HEK293 (cell line): ENCODE data around the gene SPA17.

Source experiments
- CTCF ChIA-PET: fragments of 350-600 bp; formaldehyde crosslinking; extraction: SDS; loops from one replicate; lab custom pipeline; 2021; ENCODE audit warnings: antibody characterized with exemption; lab: Yijun Ruan, JAX
- POLR2A ChIA-PET: fragments of 300-600 bp; formaldehyde crosslinking; extraction: SDS; loops from one replicate; lab custom pipeline; 2020; ENCODE audit warnings: antibody characterized with exemption, inconsistent platforms; lab: Yijun Ruan, JAX
- H3K27ac ChIP-seq: fragments of 200-500 bp; sonication (Bioruptor generic); 2 replicates; pipeline ENCODE4 v1.5.1; 2014; ENCODE audit warnings: low read depth, low read length, control low read depth, inconsistent platforms; ENCODE audit errors: extremely low read depth
- H3K36me3 ChIP-seq, 2 experiments: fragments of 200-500 bp in 1 of 2; sonication (Bioruptor generic) in 1 of 2; 1 replicate in 1 of 2; 2 replicates in 1 of 2; pipeline ENCODE4 v1.5.1; 2014 to 2017; ENCODE audit warnings: inconsistent platforms in 2 of 2, low read length in 2 of 2; ENCODE audit not compliant: control insufficient read depth in 2 of 2, insufficient read depth in 1 of 2
- H3K4me1 ChIP-seq: fragments of 200-500 bp; sonication (Bioruptor generic); 2 replicates; pipeline ENCODE4 v1.5.1; 2014; ENCODE audit warnings: mild to moderate bottlenecking, low read length, inconsistent platforms; ENCODE audit not compliant: control insufficient read depth, insufficient read depth
- H3K4me3 ChIP-seq: 2 replicates; pipeline ENCODE4 v1.5.1; 2011; ENCODE audit warnings: low read depth, mild to moderate bottlenecking, control low read depth, low read length, moderate library complexity
- H3K9me3 ChIP-seq: fragments of 200-500 bp; sonication (Bioruptor generic); 2 replicates; pipeline ENCODE4 v1.5.1; 2014; ENCODE audit warnings: low read depth, low read length, inconsistent platforms; ENCODE audit not compliant: control insufficient read depth, insufficient read depth
- MEIS1 ChIP-seq: sonication (generic); formaldehyde crosslinking; IDR thresholded peaks from 2 replicates; pipeline ENCODE4 v1.8.1; 2022; ENCODE audit warnings: missing genetic modification reagents, mild to moderate bottlenecking, borderline replicate concordance
- MZF1 ChIP-seq: fragments of 450-650 bp; formaldehyde crosslinking; IDR thresholded peaks from 2 replicates; pipeline ENCODE4 v1.5.1; 2017; ENCODE audit warnings: missing biosample characterization, missing genetic modification characterization, borderline replicate concordance
- PRDM10 ChIP-seq: fragments of 450-650 bp; formaldehyde crosslinking; IDR thresholded peaks from 2 replicates; pipeline ENCODE4 v1.5.1; 2016; ENCODE audit warnings: missing biosample characterization, missing genetic modification characterization
- REPIN1 ChIP-seq: fragments of 450-650 bp; formaldehyde crosslinking; IDR thresholded peaks from 2 replicates; pipeline ENCODE4 v1.5.1; 2017; ENCODE audit warnings: missing biosample characterization, missing genetic modification characterization, low read depth
- SALL2 ChIP-seq: fragments of 450-650 bp; formaldehyde crosslinking; IDR thresholded peaks from 2 replicates; pipeline ENCODE4 v1.5.0; 2017; ENCODE audit warnings: missing biosample characterization, mild to moderate bottlenecking, missing genetic modification characterization, borderline replicate concordance
- SP2 ChIP-seq: fragments of 450-650 bp; formaldehyde crosslinking; IDR thresholded peaks from 2 replicates; pipeline ENCODE4 v1.5.1; 2016; ENCODE audit warnings: missing biosample characterization, missing genetic modification characterization
- SP7 ChIP-seq: fragments of 450-650 bp; formaldehyde crosslinking; IDR thresholded peaks from 2 replicates; pipeline ENCODE4 v1.5.1; 2016; ENCODE audit warnings: missing biosample characterization, missing genetic modification characterization
- TRIM28 ChIP-seq: IDR thresholded peaks from 2 replicates; pipeline ENCODE4 v1.6.1; 2011; ENCODE audit warnings: low read length, control low read depth, borderline replicate concordance
- WT1 ChIP-seq: fragments of 450-650 bp; formaldehyde crosslinking; IDR thresholded peaks from 2 replicates; pipeline ENCODE4 v1.5.1; 2016; ENCODE audit warnings: missing biosample characterization, missing genetic modification characterization
- ZBTB17 ChIP-seq: fragments of 450-650 bp; formaldehyde crosslinking; IDR thresholded peaks from 2 replicates; pipeline ENCODE4 v1.5.1; 2016; ENCODE audit warnings: missing biosample characterization, missing genetic modification characterization
- ZBTB20 ChIP-seq: fragments of 450-650 bp; formaldehyde crosslinking; IDR thresholded peaks from 2 replicates; pipeline ENCODE4 v1.5.1; 2016; ENCODE audit warnings: missing biosample characterization, missing genetic modification characterization
- ZFHX2 ChIP-seq: fragments of 450-650 bp; formaldehyde crosslinking; conservative IDR thresholded peaks from 2 replicates; pipeline ENCODE4 v1.5.1; 2016; ENCODE audit warnings: missing biosample characterization, missing genetic modification characterization
- ZNF140 ChIP-seq: fragments of 450-650 bp; formaldehyde crosslinking; IDR thresholded peaks from 2 replicates; pipeline ENCODE4 v1.5.1; 2016; ENCODE audit warnings: missing biosample characterization, missing genetic modification characterization
- ZNF324 ChIP-seq: fragments of 450-650 bp; formaldehyde crosslinking; IDR thresholded peaks from 2 replicates; pipeline ENCODE4 v1.5.1; 2016; ENCODE audit warnings: missing biosample characterization, missing genetic modification characterization
- ZNF341 ChIP-seq: fragments of 450-650 bp; formaldehyde crosslinking; IDR thresholded peaks from 2 replicates; pipeline ENCODE4; 2016; ENCODE audit warnings: low read depth, missing biosample characterization, missing genetic modification characterization
- ZNF362 ChIP-seq: fragments of 450-650 bp; formaldehyde crosslinking; IDR thresholded peaks from 2 replicates; pipeline ENCODE4 v1.5.1; 2016; ENCODE audit warnings: missing biosample characterization, missing genetic modification characterization
- ZNF366 ChIP-seq: fragments of 450-650 bp; formaldehyde crosslinking; conservative IDR thresholded peaks from 2 replicates; pipeline ENCODE4 v1.5.1; 2016; ENCODE audit warnings: missing biosample characterization, missing genetic modification characterization
- ZNF423 ChIP-seq: fragments of 450-650 bp; formaldehyde crosslinking; IDR thresholded peaks from 2 replicates; pipeline ENCODE4 v1.5.1; 2016; ENCODE audit warnings: missing biosample characterization, missing genetic modification characterization
- ZNF561 ChIP-seq: fragments of 450-650 bp; IDR thresholded peaks from 2 replicates; pipeline ENCODE4 v1.5.1; 2018; ENCODE audit warnings: missing biosample characterization, missing genetic modification characterization, borderline replicate concordance
- ZNF600 ChIP-seq: fragments of 450-650 bp; formaldehyde crosslinking; IDR thresholded peaks from 2 replicates; pipeline ENCODE4 v1.5.1; 2016; ENCODE audit warnings: missing biosample characterization, missing genetic modification characterization
- ZNF660 ChIP-seq: fragments of 450-650 bp; IDR thresholded peaks from 2 replicates; pipeline ENCODE4 v1.5.1; 2018; ENCODE audit warnings: missing biosample characterization, mild to moderate bottlenecking, missing genetic modification characterization
- ZNF704 ChIP-seq: fragments of 450-650 bp; formaldehyde crosslinking; IDR thresholded peaks from 2 replicates; pipeline ENCODE4 v1.5.1; 2016; ENCODE audit warnings: missing biosample characterization, missing genetic modification characterization
- ZNF776 ChIP-seq: fragments of 450-650 bp; formaldehyde crosslinking; IDR thresholded peaks from 2 replicates; pipeline ENCODE4 v1.5.0; 2017; ENCODE audit warnings: missing biosample characterization, missing genetic modification characterization, borderline replicate concordance
- ZNF792 ChIP-seq: fragments of 450-650 bp; formaldehyde crosslinking; IDR thresholded peaks from 2 replicates; pipeline ENCODE4 v1.5.1; 2016; ENCODE audit warnings: missing biosample characterization, missing genetic modification characterization
- TF ChIP-seq, protein P1 (sequence below): fragments of 450-650 bp; formaldehyde crosslinking; IDR thresholded peaks from 2 replicates; pipeline ENCODE4 v1.5.1; 2016; ENCODE audit warnings: missing biosample characterization, missing genetic modification characterization
- TF ChIP-seq, protein P2 (sequence below): fragments of 450-650 bp; formaldehyde crosslinking; conservative IDR thresholded peaks from 2 replicates; pipeline ENCODE4 v1.5.1; 2016; ENCODE audit warnings: low read depth, missing biosample characterization, missing genetic modification characterization

The SPA17 gene

GRCh38 chr11:124746621-124747243 is 73.0 kb downstream of the SPA17 start:
- Histone ChIP-seq H3K36me3 (no peaks in the 10 kb centered on the region), H3K4me1 (no peaks in the 10 kb centered on the region), H3K27ac (no peak overlapping the region; the same call in 1 of the 2 replicates), H3K4me3 (peak overlapping the region; percentile 53), H3K9me3 (no peaks in the 10 kb centered on the region)
- POLR2A ChIA-PET, result interaction anchor here (0.9 to 1.9 kb wide), 12 partner anchors 10 to 1141 kb away, joined by 3 to 10 read pairs (median 4); partner anchors contain the start of genes HYLS1, MSANTD2 and TBRG1
- CTCF ChIA-PET, result interaction anchor here (0.6 to 2.0 kb wide), 16 partner anchors 9 to 199 kb away, joined by 3 to 23 read pairs (median 4); no protein-coding TSS in a partner anchor
- TF ChIP-seq, protein P1, sequence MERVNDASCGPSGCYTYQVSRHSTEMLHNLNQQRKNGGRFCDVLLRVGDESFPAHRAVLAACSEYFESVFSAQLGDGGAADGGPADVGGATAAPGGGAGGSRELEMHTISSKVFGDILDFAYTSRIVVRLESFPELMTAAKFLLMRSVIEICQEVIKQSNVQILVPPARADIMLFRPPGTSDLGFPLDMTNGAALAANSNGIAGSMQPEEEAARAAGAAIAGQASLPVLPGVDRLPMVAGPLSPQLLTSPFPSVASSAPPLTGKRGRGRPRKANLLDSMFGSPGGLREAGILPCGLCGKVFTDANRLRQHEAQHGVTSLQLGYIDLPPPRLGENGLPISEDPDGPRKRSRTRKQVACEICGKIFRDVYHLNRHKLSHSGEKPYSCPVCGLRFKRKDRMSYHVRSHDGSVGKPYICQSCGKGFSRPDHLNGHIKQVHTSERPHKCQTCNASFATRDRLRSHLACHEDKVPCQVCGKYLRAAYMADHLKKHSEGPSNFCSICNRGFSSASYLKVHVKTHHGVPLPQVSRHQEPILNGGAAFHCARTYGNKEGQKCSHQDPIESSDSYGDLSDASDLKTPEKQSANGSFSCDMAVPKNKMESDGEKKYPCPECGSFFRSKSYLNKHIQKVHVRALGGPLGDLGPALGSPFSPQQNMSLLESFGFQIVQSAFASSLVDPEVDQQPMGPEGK (tag by site-specific recombination), result 0 out of 2 replicates have a peak, but pooled peaks have one; percentile 48
- TF ChIP-seq SP2, result peak; percentile 70
- peak; percentile 66; the same call in 1 of the 2 replicates for TF ChIP-seq SP7
- TF ChIP-seq ZFHX2 (tag by site-specific recombination), result peak; percentile 89
- TF ChIP-seq ZNF423, result peak; percentile 21; the same call in 1 of the 2 replicates
- TF ChIP-seq ZNF362 (tag by site-specific recombination), result peak; percentile 67; the same call in 1 of the 2 replicates
- TF ChIP-seq ZNF704, result no peak
- TF ChIP-seq, protein P2, sequence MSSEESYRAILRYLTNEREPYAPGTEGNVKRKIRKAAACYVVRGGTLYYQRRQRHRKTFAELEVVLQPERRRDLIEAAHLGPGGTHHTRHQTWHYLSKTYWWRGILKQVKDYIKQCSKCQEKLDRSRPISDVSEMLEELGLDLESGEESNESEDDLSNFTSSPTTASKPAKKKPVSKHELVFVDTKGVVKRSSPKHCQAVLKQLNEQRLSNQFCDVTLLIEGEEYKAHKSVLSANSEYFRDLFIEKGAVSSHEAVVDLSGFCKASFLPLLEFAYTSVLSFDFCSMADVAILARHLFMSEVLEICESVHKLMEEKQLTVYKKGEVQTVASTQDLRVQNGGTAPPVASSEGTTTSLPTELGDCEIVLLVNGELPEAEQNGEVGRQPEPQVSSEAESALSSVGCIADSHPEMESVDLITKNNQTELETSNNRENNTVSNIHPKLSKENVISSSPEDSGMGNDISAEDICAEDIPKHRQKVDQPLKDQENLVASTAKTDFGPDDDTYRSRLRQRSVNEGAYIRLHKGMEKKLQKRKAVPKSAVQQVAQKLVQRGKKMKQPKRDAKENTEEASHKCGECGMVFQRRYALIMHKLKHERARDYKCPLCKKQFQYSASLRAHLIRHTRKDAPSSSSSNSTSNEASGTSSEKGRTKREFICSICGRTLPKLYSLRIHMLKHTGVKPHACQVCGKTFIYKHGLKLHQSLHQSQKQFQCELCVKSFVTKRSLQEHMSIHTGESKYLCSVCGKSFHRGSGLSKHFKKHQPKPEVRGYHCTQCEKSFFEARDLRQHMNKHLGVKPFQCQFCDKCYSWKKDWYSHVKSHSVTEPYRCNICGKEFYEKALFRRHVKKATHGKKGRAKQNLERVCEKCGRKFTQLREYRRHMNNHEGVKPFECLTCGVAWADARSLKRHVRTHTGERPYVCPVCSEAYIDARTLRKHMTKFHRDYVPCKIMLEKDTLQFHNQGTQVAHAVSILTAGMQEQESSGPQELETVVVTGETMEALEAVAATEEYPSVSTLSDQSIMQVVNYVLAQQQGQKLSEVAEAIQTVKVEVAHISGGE (tag by site-specific recombination), result 0 out of 2 replicates have a peak, but pooled peaks have one; percentile 38
- TF ChIP-seq ZNF324 (tag by site-specific recombination), result peak; percentile 46; the same call in 1 of the 2 replicates
- no peak for TF ChIP-seq MEIS1 (CRISPR knock-in tag)
- TF ChIP-seq ZBTB17 (tag by site-specific recombination), result peak; percentile 76
- TF ChIP-seq ZNF660 (tag by site-specific recombination), result 0 out of 2 replicates have a peak, but pooled peaks have one; percentile 14
- TF ChIP-seq WT1 (tag by site-specific recombination), result peak; percentile 62; the same call in 1 of the 2 replicates
- TF ChIP-seq ZBTB20 (tag by site-specific recombination), result peak; percentile 12; the same call in 1 of the 2 replicates
- no peak for TF ChIP-seq SALL2
- 0 out of 2 replicates have a peak, but pooled peaks have one; percentile 35 for TF ChIP-seq ZNF561 (tag by site-specific recombination)
- no peak for TF ChIP-seq ZNF792
- peak; percentile 94 for TF ChIP-seq ZNF600 (tag by site-specific recombination)
- no peak for TF ChIP-seq MZF1 (tag by site-specific recombination)
- no peak for TF ChIP-seq REPIN1 (tag by site-specific recombination)
- TF ChIP-seq ZNF776 (tag by site-specific recombination), result no peak
- TF ChIP-seq ZNF140 (tag by site-specific recombination), result no peak
- peak; percentile 34 for TF ChIP-seq ZNF341
- peak; percentile 83 for TF ChIP-seq ZNF366
- TF ChIP-seq PRDM10 (tag by site-specific recombination), result 0 out of 2 replicates have a peak, but pooled peaks have one; percentile 42
- 0 out of 2 replicates have a peak, but pooled peaks have one; percentile 61 for TF ChIP-seq TRIM28
